ENCODE results near the gene TSPAN32. TPM values are rescaled to one million over a fixed set of nuclear protein-coding genes. Genes with fewer than 3 reads are reported as not detected.

The TSPAN32 gene
- total RNA-seq, 1 experiment from 2014 or later = not detected

- H3K9ac ChIP-seq (ENCODE audit: low read length) = no peak overlapping the region
Observed at GRCh38 chr11:2342557-2342956, 40.7 kb downstream of the TSPAN32 start.

GRCh38 chr11:2342981-2343380, 41.2 kb downstream of the TSPAN32 start:
- Histone ChIP-seq H2AFZ (ENCODE audit: low read length) (no peak overlapping the region), H4K20me1 (ENCODE audit: insufficient read depth, low read depth, low read length) (no peaks in the 10 kb centered on the region), H3K9me3 (ENCODE audit: low read length) (no peaks in the 10 kb centered on the region), H3K27ac (ENCODE audit: low read length) (no peak overlapping the region), H3K9me2 (replicated peaks; ENCODE audit: insufficient read depth, low read length) (no peaks in the 10 kb centered on the region), H3K4me2 (ENCODE audit: low read depth, low read length, poor library complexity, severe bottlenecking) (no peak overlapping the region), H3K79me2 (ENCODE audit: low read length) (no peaks in the 10 kb centered on the region), H3K9ac (ENCODE audit: low read length) (no peak overlapping the region), H3K4me1 (ENCODE audit: low read length) (no peaks in the 10 kb centered on the region), H3K27me3 (ENCODE audit: low read length) (no peaks in the 10 kb centered on the region), H3K36me3 (ENCODE audit: insufficient read depth, low read length) (no peaks in the 10 kb centered on the region), H3K4me3 (ENCODE audit: low read length) (no peak overlapping the region)
- no peak for DNase-seq

More at GRCh38 chr11:2342557-2342956, 40.7 kb downstream of the TSPAN32 start:
- no peaks in the 10 kb centered on the region for H3K4me1 ChIP-seq (ENCODE audit: low read length)
- no peak for DNase-seq
- H3K4me2 ChIP-seq (ENCODE audit: low read depth, low read length, poor library complexity, severe bottlenecking) = no peak overlapping the region
- no peak overlapping the region for H3K4me3 ChIP-seq (ENCODE audit: low read length)
- no peaks in the 10 kb centered on the region for H3K79me2 ChIP-seq (ENCODE audit: low read length)
- no peaks in the 10 kb centered on the region for H3K36me3 ChIP-seq (ENCODE audit: insufficient read depth, low read length)
- H3K27ac ChIP-seq (ENCODE audit: low read length) = no peak overlapping the region
- H3K27me3 ChIP-seq (ENCODE audit: low read length) = no peaks in the 10 kb centered on the region
- no peaks in the 10 kb centered on the region for H3K9me3 ChIP-seq (ENCODE audit: low read length)
- H4K20me1 ChIP-seq (ENCODE audit: insufficient read depth, low read depth, low read length) = no peaks in the 10 kb centered on the region
- no peaks in the 10 kb centered on the region for H3K9me2 ChIP-seq (replicated peaks; ENCODE audit: insufficient read depth, low read length)
- no peak overlapping the region for H2AFZ ChIP-seq (ENCODE audit: low read length)

GRCh38 chr11:2343502-2343901, 41.7 kb downstream of the TSPAN32 start:
- Histone ChIP-seq H3K79me2 (ENCODE audit: low read length) (no peaks in the 10 kb centered on the region), H3K9ac (ENCODE audit: low read length) (no peak overlapping the region), H4K20me1 (ENCODE audit: insufficient read depth, low read depth, low read length) (no peaks in the 10 kb centered on the region), H2AFZ (ENCODE audit: low read length) (no peak overlapping the region), H3K9me3 (ENCODE audit: low read length) (no peaks in the 10 kb centered on the region), H3K36me3 (ENCODE audit: insufficient read depth, low read length) (no peaks in the 10 kb centered on the region), H3K9me2 (replicated peaks; ENCODE audit: insufficient read depth, low read length) (no peaks in the 10 kb centered on the region), H3K4me1 (ENCODE audit: low read length) (no peaks in the 10 kb centered on the region), H3K27ac (ENCODE audit: low read length) (no peak overlapping the region), H3K27me3 (ENCODE audit: low read length) (no peaks in the 10 kb centered on the region), H3K4me3 (ENCODE audit: low read length) (no peak overlapping the region), H3K4me2 (ENCODE audit: low read depth, low read length, poor library complexity, severe bottlenecking) (no peak overlapping the region)
- no peak for DNase-seq

GRCh38 chr11:2345050-2345449, 43.2 kb downstream of the TSPAN32 start:
- no peak for DNase-seq
- Histone ChIP-seq H3K9me3 (ENCODE audit: low read length) (no peaks in the 10 kb centered on the region), H3K4me3 (ENCODE audit: low read length) (no peak overlapping the region), H3K36me3 (ENCODE audit: insufficient read depth, low read length) (no peaks in the 10 kb centered on the region), H3K4me2 (ENCODE audit: low read depth, low read length, poor library complexity, severe bottlenecking) (no peak overlapping the region), H3K9ac (ENCODE audit: low read length) (no peak overlapping the region), H3K4me1 (ENCODE audit: low read length) (no peaks in the 10 kb centered on the region), H4K20me1 (ENCODE audit: insufficient read depth, low read depth, low read length) (no peaks in the 10 kb centered on the region), H3K27me3 (ENCODE audit: low read length) (no peaks in the 10 kb centered on the region), H3K27ac (ENCODE audit: low read length) (no peak overlapping the region), H3K9me2 (replicated peaks; ENCODE audit: insufficient read depth, low read length) (no peaks in the 10 kb centered on the region), H3K79me2 (ENCODE audit: low read length) (no peaks in the 10 kb centered on the region), H2AFZ (ENCODE audit: low read length) (no peak overlapping the region)

- Histone ChIP-seq H3K79me2 (ENCODE audit: low read length) (no peaks in the 10 kb centered on the region), H2AFZ (ENCODE audit: low read length) (no peak overlapping the region), H3K4me2 (ENCODE audit: low read depth, low read length, poor library complexity, severe bottlenecking) (no peak overlapping the region), H4K20me1 (ENCODE audit: insufficient read depth, low read depth, low read length) (no peaks in the 10 kb centered on the region), H3K9me2 (replicated peaks; ENCODE audit: insufficient read depth, low read length) (no peaks in the 10 kb centered on the region), H3K4me1 (ENCODE audit: low read length) (no peaks in the 10 kb centered on the region), H3K9ac (ENCODE audit: low read length) (no peak overlapping the region), H3K27ac (ENCODE audit: low read length) (no peak overlapping the region), H3K36me3 (ENCODE audit: insufficient read depth, low read length) (no peaks in the 10 kb centered on the region), H3K9me3 (ENCODE audit: low read length) (no peaks in the 10 kb centered on the region), H3K27me3 (ENCODE audit: low read length) (no peaks in the 10 kb centered on the region), H3K4me3 (ENCODE audit: low read length) (no peak overlapping the region)
- DNase-seq = no peak
Observed at GRCh38 chr11:2346014-2346413, 44.2 kb downstream of the TSPAN32 start.

- Histone ChIP-seq H3K4me2 (ENCODE audit: low read depth, low read length, poor library complexity, severe bottlenecking) (no peak overlapping the region), H3K9ac (ENCODE audit: low read length) (no peak overlapping the region), H3K27me3 (ENCODE audit: low read length) (no peaks in the 10 kb centered on the region), H3K9me3 (ENCODE audit: low read length) (no peaks in the 10 kb centered on the region), H3K27ac (ENCODE audit: low read length) (no peak overlapping the region), H3K4me1 (ENCODE audit: low read length) (no peaks in the 10 kb centered on the region), H3K79me2 (ENCODE audit: low read length) (no peaks in the 10 kb centered on the region), H3K4me3 (ENCODE audit: low read length) (no peak overlapping the region), H3K36me3 (ENCODE audit: insufficient read depth, low read length) (no peaks in the 10 kb centered on the region), H2AFZ (ENCODE audit: low read length) (no peak overlapping the region), H3K9me2 (replicated peaks; ENCODE audit: insufficient read depth, low read length) (no peaks in the 10 kb centered on the region), H4K20me1 (ENCODE audit: insufficient read depth, low read depth, low read length) (no peaks in the 10 kb centered on the region)
- DNase-seq = no peak
Observed at GRCh38 chr11:2346586-2347307, 44.9 kb downstream of the TSPAN32 start.

GRCh38 chr11:2347308-2347830, 45.6 kb downstream of the TSPAN32 start:
- Histone ChIP-seq H4K20me1 (ENCODE audit: insufficient read depth, low read depth, low read length) (no peaks in the 10 kb centered on the region), H2AFZ (ENCODE audit: low read length) (no peak overlapping the region), H3K4me2 (ENCODE audit: low read depth, low read length, poor library complexity, severe bottlenecking) (no peak overlapping the region), H3K4me3 (ENCODE audit: low read length) (no peak overlapping the region), H3K27me3 (ENCODE audit: low read length) (no peaks in the 10 kb centered on the region), H3K9ac (ENCODE audit: low read length) (no peak overlapping the region), H3K36me3 (ENCODE audit: insufficient read depth, low read length) (no peaks in the 10 kb centered on the region), H3K9me2 (replicated peaks; ENCODE audit: insufficient read depth, low read length) (no peaks in the 10 kb centered on the region), H3K79me2 (ENCODE audit: low read length) (no peaks in the 10 kb centered on the region), H3K4me1 (ENCODE audit: low read length) (no peaks in the 10 kb centered on the region), H3K27ac (ENCODE audit: low read length) (no peak overlapping the region), H3K9me3 (ENCODE audit: low read length) (no peaks in the 10 kb centered on the region)
- no peak for DNase-seq

GRCh38 chr11:2348986-2349385, 47.2 kb downstream of the TSPAN32 start:
- no peak overlapping the region for H3K4me3 ChIP-seq (ENCODE audit: low read length)
- no peak overlapping the region for H3K27ac ChIP-seq (ENCODE audit: low read length)
- H3K9me2 ChIP-seq (replicated peaks; ENCODE audit: insufficient read depth, low read length) = no peaks in the 10 kb centered on the region
- H3K4me1 ChIP-seq (ENCODE audit: low read length) = no peaks in the 10 kb centered on the region
- DNase-seq = no peak
- no peaks in the 10 kb centered on the region for H3K27me3 ChIP-seq (ENCODE audit: low read length)
- H2AFZ ChIP-seq (ENCODE audit: low read length) = no peak overlapping the region
- no peaks in the 10 kb centered on the region for H3K79me2 ChIP-seq (ENCODE audit: low read length)
- no peak overlapping the region for H3K4me2 ChIP-seq (ENCODE audit: low read depth, low read length, poor library complexity, severe bottlenecking)
- no peaks in the 10 kb centered on the region for H3K36me3 ChIP-seq (ENCODE audit: insufficient read depth, low read length)
- H3K9me3 ChIP-seq (ENCODE audit: low read length) = no peaks in the 10 kb centered on the region
- H4K20me1 ChIP-seq (ENCODE audit: insufficient read depth, low read depth, low read length) = no peaks in the 10 kb centered on the region
- H3K9ac ChIP-seq (ENCODE audit: low read length) = no peak overlapping the region
